ENCODE data around the gene DCXR. TPM values are rescaled to one million over a fixed set of nuclear protein-coding genes. Genes with fewer than 3 reads are reported as not detected.

DCXR gene
- total RNA-seq, 1 donor from 2014 or later: 143 TPM

DNA sequence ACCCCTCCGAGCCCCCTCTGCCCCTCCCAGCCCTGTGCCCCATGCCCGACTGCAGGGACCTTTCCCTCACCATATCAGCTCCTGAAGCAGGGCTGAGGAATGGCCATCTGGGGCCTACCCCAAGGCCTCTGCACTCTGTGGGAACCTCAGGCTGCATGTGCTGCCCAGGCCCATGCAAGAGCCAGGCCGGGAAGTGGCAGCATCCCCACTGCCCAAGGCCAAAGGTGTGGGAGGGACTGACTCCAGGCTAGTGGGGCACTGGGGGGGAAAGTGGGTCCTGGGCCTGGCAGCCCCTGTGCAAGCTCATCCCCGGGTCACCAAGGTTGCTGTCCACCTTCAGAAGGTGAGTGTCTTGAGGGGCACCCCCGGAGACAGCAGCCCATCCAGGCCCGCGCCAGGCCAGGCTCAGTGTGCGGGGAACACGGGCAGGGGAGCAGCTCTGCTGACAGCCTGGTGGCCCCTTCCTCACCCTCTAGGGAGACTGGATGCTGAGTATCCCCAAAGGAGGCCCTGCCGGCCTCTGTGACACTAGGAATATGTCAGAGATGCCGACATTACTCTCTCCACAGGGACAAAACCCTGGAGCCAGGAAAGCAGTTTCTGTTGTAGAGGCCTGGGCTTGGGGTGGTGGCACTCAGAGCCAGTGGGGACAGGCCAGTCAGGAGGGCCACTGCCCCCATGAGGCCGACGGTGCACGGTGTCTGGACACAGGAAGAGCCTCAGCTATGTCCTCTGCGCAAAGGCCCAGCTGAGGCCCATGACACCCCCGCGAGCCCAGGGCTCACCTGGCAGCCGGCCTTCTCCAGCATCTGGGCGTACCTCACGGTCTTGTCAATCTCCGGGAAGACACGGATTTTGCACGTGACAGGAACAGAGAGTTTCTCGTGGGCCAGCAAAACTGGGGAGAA lies 24.8 kb upstream of the DCXR start:
- TF ChIP-seq, protein P1, sequence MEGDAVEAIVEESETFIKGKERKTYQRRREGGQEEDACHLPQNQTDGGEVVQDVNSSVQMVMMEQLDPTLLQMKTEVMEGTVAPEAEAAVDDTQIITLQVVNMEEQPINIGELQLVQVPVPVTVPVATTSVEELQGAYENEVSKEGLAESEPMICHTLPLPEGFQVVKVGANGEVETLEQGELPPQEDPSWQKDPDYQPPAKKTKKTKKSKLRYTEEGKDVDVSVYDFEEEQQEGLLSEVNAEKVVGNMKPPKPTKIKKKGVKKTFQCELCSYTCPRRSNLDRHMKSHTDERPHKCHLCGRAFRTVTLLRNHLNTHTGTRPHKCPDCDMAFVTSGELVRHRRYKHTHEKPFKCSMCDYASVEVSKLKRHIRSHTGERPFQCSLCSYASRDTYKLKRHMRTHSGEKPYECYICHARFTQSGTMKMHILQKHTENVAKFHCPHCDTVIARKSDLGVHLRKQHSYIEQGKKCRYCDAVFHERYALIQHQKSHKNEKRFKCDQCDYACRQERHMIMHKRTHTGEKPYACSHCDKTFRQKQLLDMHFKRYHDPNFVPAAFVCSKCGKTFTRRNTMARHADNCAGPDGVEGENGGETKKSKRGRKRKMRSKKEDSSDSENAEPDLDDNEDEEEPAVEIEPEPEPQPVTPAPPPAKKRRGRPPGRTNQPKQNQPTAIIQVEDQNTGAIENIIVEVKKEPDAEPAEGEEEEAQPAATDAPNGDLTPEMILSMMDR (IDR thresholded peaks at IDR 0.05): no peak
- Histone ChIP-seq H3K36me3 (peaks cover 45% of the 10 kb centered on the region), H3K27ac (no peak overlapping the region), H3K4me1 (peaks cover 15% of the 10 kb centered on the region), H3K27me3 (no peaks in the 10 kb centered on the region), H3K4me3 (no peak overlapping the region), H3K9me3 (no peaks in the 10 kb centered on the region)
- DNase-seq (no peak), ATAC-seq (no peak)
- intact Hi-C loops (cut with DNase I): no loop called here

DNA sequence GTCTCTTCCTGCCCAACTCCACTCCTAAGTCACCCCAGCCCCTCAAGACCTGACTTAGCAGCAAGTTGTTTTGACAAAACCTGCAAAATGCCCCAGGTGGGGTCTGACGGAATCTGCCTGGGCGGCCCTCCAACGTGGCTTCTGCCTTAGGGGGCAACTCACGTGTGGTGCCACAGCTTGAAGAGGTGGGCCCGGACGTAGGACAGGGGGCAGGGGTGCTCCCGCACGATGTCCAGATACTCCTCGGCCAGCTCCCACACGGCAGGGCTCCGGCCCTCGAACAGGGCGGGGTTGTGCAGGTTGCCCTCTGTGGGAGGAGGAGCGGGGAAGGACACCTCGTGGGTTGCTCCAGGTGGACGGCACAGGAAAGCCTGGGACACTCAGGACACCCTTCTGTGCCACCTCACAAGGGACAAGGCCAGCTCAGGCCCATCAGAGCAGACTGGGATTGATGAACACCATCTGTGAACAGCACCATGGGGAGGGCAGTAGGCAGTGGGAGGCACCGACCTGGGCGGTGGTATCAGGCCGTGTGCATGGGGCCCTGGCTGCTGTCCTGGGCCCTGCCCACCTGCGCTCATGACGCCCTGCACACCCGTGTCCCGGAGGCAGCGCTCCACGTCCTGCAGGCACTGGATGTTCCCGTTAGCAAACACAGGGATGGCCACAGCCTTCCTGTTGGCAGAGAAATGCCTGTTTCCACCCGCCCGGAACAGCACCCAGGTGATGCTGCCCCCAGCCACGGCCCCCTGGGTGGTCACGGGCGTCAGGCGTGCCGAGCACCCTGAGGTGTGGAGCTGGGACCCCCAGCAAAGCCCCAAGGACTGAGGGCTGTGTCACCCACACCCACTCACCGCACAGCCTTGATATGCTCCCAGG lies 23.8 kb upstream of the DCXR start:
- Histone ChIP-seq H3K9me3 (no peaks in the 10 kb centered on the region), H3K36me3 (peaks cover 56% of the 10 kb centered on the region), H3K4me1 (peaks cover 13% of the 10 kb centered on the region), H3K27me3 (no peaks in the 10 kb centered on the region), H3K27ac (no peak overlapping the region), H3K4me3 (no peak overlapping the region)
- TF ChIP-seq, protein P1 (IDR thresholded peaks at IDR 0.05): no peak
- no peak for ATAC-seq
- intact Hi-C loops (cut with DNase I): no loop called here
- no peak for DNase-seq

DNA sequence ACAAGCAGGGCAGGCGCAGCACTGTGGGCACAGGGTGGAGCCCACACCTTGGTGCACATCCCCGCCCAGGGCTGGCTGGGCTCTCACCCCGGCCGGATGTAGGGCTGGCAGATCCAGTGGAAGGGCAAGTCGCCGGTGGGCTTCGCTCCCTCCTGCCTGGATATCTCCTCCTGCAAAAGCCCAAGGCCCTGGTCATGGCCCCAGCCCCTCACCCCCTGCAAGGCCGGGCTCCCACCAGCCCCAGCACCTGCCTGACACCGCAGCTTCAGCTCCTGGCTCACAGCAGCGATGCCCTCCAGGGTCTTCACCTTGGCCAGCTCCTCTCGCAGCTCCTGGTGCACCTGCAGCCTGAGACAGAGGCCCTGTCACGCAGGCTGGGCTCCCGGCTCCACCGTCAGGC lies 23.1 kb upstream of the DCXR start:
- no peak for DNase-seq
- ATAC-seq: no peak
- Histone ChIP-seq H3K9me3 (no peaks in the 10 kb centered on the region), H3K4me3 (no peak overlapping the region), H3K4me1 (peaks cover 9% of the 10 kb centered on the region), H3K36me3 (peaks cover 62% of the 10 kb centered on the region), H3K27me3 (no peaks in the 10 kb centered on the region), H3K27ac (no peak overlapping the region)
- intact Hi-C loops (cut with DNase I): no loop called here
- TF ChIP-seq, protein P1 (IDR thresholded peaks at IDR 0.05): no peak

DNA sequence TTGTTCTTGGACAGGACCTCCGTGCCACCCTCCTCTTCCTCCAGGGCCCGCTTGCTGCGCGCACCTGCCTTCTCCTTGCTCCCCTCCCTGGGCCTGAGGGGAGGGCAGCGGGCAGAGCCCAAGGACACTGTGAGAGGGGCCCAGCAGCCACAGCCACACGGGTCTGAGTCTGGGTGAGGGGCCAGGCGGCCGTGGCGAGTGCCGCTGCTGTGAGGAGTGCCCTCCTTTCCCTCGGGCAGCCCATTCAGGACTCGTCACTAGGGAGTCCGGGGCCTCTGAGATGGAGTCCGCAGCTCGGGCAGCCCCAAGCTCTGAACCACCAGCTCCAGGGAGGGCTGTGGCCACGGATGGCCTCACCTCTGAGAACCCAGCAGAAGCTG lies 22.5 kb upstream of the DCXR start:
- H3K4me1 ChIP-seq: peaks cover 8% of the 10 kb centered on the region
- DNase-seq: no peak
- H3K4me3 ChIP-seq: no peak overlapping the region
- TF ChIP-seq, protein P1 (IDR thresholded peaks at IDR 0.05): no peak
- H3K36me3 ChIP-seq: peaks cover 68% of the 10 kb centered on the region
- H3K27ac ChIP-seq: no peak overlapping the region
- no peak for ATAC-seq
- H3K9me3 ChIP-seq: no peaks in the 10 kb centered on the region
- H3K27me3 ChIP-seq: no peaks in the 10 kb centered on the region
- intact Hi-C loops (cut with DNase I): no loop called here

DNA sequence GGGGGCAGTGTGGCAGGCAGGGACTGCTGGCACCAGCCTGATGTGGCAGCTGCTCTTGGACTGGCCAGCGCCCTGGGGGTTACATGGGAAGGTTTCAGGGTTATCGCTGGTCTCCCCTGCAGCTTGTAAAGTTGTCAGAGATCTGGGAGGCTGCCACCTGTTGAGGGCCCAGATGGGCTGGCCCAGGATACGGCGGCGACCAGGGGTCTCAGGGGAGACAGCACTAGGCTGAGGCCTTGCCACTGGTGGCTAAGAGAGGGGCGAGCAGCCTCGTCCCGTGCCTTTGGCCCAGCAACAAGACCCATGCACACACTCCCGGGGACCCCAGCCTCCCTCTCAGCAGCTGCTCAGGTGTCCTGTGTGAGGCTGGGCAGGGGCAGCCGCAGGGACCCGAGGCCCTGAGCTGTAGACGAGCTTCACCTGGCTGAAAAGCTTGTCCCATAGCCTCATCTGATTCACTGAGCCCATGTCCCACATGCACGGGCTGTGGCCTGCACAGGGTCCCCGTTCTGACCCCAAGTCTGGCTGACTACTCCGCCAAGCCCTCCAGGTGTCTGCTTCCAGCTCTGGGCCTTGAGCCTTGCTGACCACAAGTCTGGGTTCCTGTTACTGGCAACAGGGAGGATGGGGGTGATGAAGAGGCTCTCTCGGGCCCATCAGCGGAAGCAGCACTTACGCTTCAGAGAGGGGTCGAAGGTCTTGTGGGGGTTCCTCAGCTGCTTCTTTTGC lies 21.9 kb upstream of the DCXR start:
- intact Hi-C loops (cut with DNase I): no loop called here
- Histone ChIP-seq H3K36me3 (peaks cover 73% of the 10 kb centered on the region), H3K9me3 (no peaks in the 10 kb centered on the region), H3K27me3 (no peaks in the 10 kb centered on the region), H3K27ac (no peak overlapping the region), H3K4me3 (no peak overlapping the region), H3K4me1 (peaks cover 2% of the 10 kb centered on the region)
- no peak for ATAC-seq
- TF ChIP-seq, protein P1 (IDR thresholded peaks at IDR 0.05): no peak
- no peak for DNase-seq
